Non-pigmented ciliary epithelial cell (primary cell): ENCODE data around the gene OLFML2B.
"Not testable (repeated sequence)": the region's sequence is repeated elsewhere in the genome, so short reads cannot be mapped to it uniquely, and the experiment has no call there.

Source experiments
- DNase-seq: peaks from one replicate; pipeline ENCODE4 v3.0.0-alpha.2; 2010; ENCODE audit warnings: low read depth

The OLFML2B gene

DNA sequence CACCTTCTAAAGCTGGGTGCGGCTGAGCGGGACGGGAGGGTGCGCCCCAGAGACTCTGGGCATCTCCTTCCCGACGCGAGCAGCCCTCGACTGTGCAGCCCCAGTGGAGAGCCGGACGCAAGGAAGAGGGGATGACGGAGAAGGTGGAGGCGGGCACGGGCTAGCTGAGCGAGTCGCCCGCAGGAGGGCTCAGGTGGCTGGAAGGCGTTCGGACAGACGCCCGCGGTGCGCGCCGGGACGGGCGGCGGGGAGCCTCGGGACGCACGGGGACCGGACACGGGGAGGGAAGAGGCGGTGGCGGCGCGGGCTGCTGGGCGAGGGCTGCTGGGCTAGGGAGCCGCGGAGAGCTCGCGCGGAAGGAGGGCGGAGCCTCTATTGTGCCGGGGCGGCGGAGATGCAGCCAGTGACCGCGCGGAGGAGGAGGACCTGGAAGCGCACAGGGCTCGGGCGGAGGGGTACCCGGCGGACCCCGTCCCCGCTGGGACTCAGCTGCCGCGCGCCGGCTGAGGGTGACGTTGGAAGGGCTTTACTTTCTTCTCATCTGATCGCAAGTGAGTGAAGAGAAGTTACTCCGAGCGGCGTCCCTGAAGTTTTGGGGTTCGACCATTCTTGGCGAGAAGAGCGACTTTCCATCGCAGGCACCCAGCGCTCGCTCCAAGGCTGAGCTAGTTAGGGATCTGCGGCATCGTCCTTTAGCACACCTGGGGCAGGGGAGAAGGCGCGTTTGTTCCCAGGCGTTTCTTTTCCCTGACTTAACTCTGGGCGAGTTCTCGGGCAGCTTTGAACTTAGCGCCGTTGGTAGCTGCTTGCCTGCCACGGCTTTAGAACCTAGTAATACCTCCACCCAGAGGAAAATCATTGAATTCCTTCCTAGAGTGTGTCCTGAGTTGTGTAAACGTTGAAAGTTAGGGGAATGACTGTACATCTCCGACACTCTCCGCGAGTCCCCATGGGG lies at the start of gene OLFML2B:
OLFML2B (minus strand) TSS at position 323 of the 955 bp plus-strand sequence. CDS start 439 bp downstream, outside the sequence.
- DNase-seq = peak; percentile 47

GRCh38 chr1:162072740-162073139 lies 49.1 kb upstream of the OLFML2B start:
- no peak for DNase-seq

GRCh38 chr1:162070825-162071224 lies 47.2 kb upstream of the OLFML2B start:
- no peak for DNase-seq

- no peak for DNase-seq
Observed at GRCh38 chr1:162070094-162070748, 46.6 kb upstream of the OLFML2B start.

DNA sequence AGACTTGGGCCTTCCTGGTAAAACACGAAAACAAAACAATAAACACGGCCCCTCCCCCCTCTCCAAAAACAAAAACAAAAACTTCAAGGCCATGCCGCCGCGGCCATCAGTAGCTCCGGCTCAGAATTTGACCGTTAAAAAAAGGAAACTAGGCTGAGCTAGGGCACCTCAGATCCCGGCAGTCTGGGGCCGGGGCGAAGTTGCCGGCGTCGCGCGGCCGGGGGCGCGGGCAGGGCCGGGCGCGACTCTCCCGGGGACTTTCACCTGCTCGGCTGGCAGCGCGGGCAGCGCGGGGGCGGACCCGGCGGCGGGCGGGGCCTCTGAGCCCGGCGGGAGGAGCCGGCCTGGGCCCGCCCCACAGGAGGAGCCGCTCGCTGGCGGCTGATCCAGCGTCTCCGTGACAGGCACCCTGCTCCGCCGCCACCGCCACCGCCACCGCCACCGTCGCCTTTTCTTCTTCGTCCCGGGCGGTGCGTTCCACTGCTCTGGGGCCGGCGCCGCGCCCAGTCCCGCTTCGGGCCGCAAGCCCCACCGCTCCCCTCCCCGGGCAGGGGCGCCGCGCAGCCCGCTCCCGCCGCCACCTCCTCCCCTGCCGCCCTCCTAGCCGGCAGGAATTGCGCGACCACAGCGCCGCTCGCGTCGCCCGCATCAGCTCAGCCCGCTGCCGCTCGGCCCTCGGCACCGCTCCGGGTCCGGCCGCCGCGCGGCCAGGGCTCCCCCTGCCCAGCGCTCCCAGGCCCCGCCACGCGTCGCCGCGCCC lies 45.8 kb upstream of the OLFML2B start, which contains the start of gene NOS1AP:
NOS1AP (plus strand) TSS at position 358 of the 760 bp plus-strand sequence. CDS start 487 bp downstream, outside the sequence.
- DNase-seq = no peak

GRCh38 chr1:162068301-162068700 lies 44.6 kb upstream of the OLFML2B start:
- no peak for DNase-seq

GRCh38 chr1:162067466-162067865 lies 43.8 kb upstream of the OLFML2B start:
- DNase-seq = no peak

- not testable (repeated sequence) for DNase-seq
Observed at GRCh38 chr1:162066836-162067235, 43.2 kb upstream of the OLFML2B start.

GRCh38 chr1:162065016-162065415 lies 41.3 kb upstream of the OLFML2B start:
- DNase-seq = no peak

DNA sequence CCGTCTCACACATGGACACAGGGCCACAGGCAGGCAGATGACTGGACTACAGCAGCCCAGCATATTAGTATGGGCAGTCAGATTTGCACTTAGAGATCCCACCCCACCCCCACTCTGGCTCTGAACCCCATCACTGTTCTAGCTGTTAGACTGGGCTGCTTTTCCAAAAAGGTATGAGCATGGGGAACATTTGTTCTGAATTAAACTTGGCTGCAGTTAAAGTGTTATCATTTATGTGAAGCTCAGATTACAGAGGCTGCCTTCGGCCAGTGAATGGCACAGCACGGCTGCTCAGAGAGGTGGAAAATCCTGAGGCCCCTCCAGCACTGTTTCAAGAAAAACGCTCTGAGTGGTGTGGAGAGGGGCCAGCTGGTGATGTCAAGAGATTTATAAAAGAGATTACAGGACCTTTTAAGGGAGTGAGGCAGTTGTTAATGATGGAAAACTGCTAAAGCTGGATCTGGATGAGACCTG lies 38.9 kb upstream of the OLFML2B start:
- DNase-seq = peak; percentile 30

DNA sequence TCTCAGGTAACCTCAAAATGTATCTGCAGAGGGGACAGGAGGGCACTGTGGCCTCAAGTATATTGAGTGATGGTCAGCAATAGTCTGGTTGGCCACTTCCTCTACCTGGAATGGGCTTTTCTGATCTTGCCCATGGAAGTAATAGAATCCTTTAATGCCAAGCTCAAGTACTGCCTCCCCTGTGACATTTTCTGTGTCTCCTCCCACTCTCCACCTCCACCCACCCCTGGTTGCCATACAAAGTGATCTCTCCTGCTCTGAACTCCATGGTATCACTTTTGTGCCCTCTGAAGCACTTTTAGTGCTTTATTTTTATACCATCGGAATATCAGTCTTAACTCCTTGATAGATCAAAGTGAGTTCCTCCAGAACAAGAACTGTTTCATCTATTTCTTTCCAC lies 36.6 kb upstream of the OLFML2B start:
- DNase-seq = no peak

- DNase-seq = no peak
Observed at GRCh38 chr1:162059721-162060120, 36.1 kb upstream of the OLFML2B start.

DNA sequence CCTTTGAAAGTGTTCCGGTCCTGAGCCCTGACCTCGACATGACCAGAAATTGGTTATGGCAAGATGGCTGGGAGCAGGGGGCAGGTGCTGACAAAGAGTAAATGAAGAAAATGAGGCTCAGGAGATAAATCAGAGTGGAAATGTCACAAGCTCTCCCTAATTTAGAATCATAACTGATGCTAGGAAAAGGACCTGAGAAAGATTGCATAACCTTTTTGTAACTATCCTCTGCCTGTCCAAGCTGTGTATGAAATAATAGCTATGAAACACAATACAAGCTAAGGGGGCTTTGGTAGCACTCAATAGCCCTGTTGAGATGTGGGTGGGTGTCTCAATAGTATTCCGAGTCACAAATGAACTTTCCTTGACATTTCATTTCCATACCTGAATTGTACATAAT lies 32.9 kb upstream of the OLFML2B start:
- DNase-seq = no peak

DNA sequence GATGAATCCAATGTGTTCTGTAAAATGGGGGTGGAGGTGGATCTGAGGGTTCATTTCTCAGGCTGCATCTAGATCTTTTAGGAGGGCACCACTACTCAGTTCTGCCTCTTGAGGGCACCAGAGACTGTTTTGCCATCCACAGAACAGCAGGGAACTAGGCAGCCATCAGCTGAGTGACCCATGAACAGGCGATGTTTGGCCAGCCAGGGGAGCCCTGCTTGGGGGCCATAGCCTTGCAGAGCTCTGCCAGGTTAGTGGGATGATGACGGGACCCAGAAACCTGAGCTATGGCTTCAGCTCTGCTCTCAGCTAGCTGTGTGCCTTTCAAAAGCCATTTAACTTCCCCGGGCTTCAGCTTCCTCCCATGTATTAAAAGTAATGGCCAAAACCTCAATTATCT lies 32.4 kb upstream of the OLFML2B start:
- peak; percentile 47 for DNase-seq

GRCh38 chr1:162055062-162055461 lies 31.4 kb upstream of the OLFML2B start:
- DNase-seq = peak; percentile 64

DNA sequence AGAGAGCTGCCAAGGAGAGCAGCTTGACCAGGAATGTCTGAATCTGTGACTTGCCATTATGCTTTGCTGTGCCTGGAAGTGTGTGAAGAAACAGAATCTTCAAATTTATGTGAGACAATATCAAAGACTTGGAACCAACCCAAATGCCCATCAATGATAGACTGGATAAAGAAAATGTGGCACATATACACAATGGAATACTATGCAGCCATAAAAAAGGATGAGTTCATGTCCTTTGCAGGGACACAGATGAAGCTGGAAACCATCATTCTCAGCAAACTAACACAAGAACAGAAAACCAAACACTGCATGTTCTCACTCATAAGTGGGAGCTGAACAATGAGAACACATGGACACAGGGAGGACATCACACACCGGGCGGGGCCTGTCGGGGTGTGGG lies 30.3 kb upstream of the OLFML2B start:
- DNase-seq = not testable (repeated sequence)

GRCh38 chr1:162046921-162047320 lies 23.3 kb upstream of the OLFML2B start:
- no peak for DNase-seq

DNA sequence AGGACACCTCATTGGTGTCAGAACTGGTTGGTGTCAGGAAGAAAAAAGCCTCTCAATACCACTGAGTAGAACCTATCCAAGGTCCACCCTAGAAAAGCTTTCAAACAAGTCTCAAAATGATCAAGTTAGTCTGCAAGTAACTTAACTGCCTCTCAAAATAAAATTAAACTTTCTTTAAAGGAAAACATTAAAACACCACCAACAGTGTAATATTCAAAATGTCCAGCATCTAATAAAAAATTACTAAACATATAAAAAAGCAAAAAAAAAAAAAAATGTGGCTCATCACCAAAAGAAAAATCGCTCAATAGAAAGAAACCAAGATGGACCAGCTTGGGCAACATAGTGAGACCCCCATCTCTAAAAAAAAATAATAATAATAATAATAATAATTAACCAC lies 18.7 kb upstream of the OLFML2B start:
- DNase-seq = no peak

- no peak for DNase-seq
Observed at GRCh38 chr1:162040657-162041056, 17.0 kb upstream of the OLFML2B start.

DNA sequence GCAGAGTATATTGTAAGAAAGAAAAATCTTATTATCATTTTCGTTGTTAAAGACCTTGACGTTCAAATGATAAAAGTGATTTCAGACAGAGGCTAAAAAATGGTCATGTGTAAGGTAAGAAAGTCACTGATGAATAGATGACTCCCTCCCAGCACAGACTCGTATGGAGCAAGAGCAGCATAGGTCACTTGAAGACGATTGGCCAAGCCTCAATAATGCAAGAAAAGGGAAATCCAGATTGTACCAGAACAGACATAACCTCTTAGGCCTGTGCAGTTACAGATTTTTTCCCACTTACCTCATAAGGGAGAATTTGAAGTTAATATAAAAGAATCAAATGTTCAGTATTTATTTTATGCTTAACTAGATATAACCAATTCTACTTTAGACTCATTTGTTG lies 16.3 kb upstream of the OLFML2B start:
- no peak for DNase-seq

- DNase-seq = no peak
Observed at GRCh38 chr1:162038624-162039023, 15.0 kb upstream of the OLFML2B start.

GRCh38 chr1:162036163-162036562 lies 12.5 kb upstream of the OLFML2B start:
- DNase-seq = no peak
